Neuronal stem cell (in vitro differentiated cells): ENCODE measurements around the gene CALML3.
A peak's percentile ranks its signal among the peaks of the same experiment; 100 is the strongest.

Experiments
- DNase-seq: peaks from one replicate; pipeline ENCODE4 v3.0.0-alpha.2; 2013; ENCODE audit warnings: low spot score
- H2AFZ ChIP-seq: one replicate; pipeline ENCODE4 v1.6.1; 2013; ENCODE audit warnings: mild to moderate bottlenecking, low read length, inconsistent platforms
- H2AK5ac ChIP-seq: 2 replicates; pipeline ENCODE4 v1.6.1; 2013; ENCODE audit warnings: low read depth, mild to moderate bottlenecking, inconsistent platforms, low read length, moderate library complexity, mixed read lengths
- H2BK120ac ChIP-seq: 2 replicates; pipeline ENCODE4 v1.6.1; 2013; ENCODE audit warnings: low read depth, mild to moderate bottlenecking, inconsistent platforms, low read length, moderate library complexity, mixed read lengths
- H2BK12ac ChIP-seq: one replicate; pipeline ENCODE4 v1.6.1; 2013; ENCODE audit warnings: low read length, inconsistent platforms
- H2BK15ac ChIP-seq: 2 replicates; pipeline ENCODE4 v1.6.1; 2013; ENCODE audit warnings: mild to moderate bottlenecking, low read length, inconsistent platforms, mixed read lengths
- H2BK5ac ChIP-seq: one replicate; pipeline ENCODE4 v1.6.1; 2013; ENCODE audit warnings: inconsistent platforms, mild to moderate bottlenecking, low read length, moderate library complexity
- H3K14ac ChIP-seq: one replicate; pipeline ENCODE4 v1.6.1; 2013; ENCODE audit warnings: low read length, inconsistent platforms
- H3K18ac ChIP-seq: 2 replicates; pipeline ENCODE4 v1.6.1; 2013; ENCODE audit warnings: low read length, inconsistent platforms
- H3K23ac ChIP-seq: 2 replicates; pipeline ENCODE4 v1.6.1; 2013; ENCODE audit warnings: low read depth, mild to moderate bottlenecking, mixed read lengths, low read length, inconsistent platforms; ENCODE audit not compliant: poor library complexity
- H3K27ac ChIP-seq: replicated peaks from 3 replicates; pipeline ENCODE4 v1.5.1; 2013; ENCODE audit warnings: low read length, inconsistent platforms
- H3K27me3 ChIP-seq, 3 experiments: 2 replicates each; pipeline ENCODE4 v1.6.1; 2013; ENCODE audit warnings: low read length in 3 of 3, mild to moderate bottlenecking in 2 of 3, inconsistent platforms in 1 of 3, low read depth in 1 of 3, mixed read lengths in 1 of 3, moderate library complexity in 1 of 3; ENCODE audit not compliant: control insufficient read depth in 3 of 3, insufficient read depth in 3 of 3
- H3K36me3 ChIP-seq, 2 donors: replicated peaks in 1 of 2; 2 replicates each; pipeline ENCODE4 v1.6.1; 2013; ENCODE audit warnings: low read length in 2 of 2; ENCODE audit not compliant: control insufficient read depth in 2 of 2, insufficient read depth in 2 of 2
- H3K4ac ChIP-seq: 2 replicates; pipeline ENCODE4 v1.6.1; 2013; ENCODE audit warnings: inconsistent platforms, mild to moderate bottlenecking, low read length, moderate library complexity
- H3K4me1 ChIP-seq, 2 donors: 1 replicate in 1 of 2; 2 replicates in 1 of 2; pipeline ENCODE4 v1.6.1; 2013; ENCODE audit warnings: low read length in 2 of 2, low read depth in 1 of 2; ENCODE audit not compliant: control insufficient read depth in 2 of 2, insufficient read depth in 1 of 2
- H3K4me2 ChIP-seq: one replicate; pipeline ENCODE4 v1.6.1; 2013; ENCODE audit warnings: mild to moderate bottlenecking, low read length, inconsistent platforms; ENCODE audit not compliant: insufficient read depth, poor library complexity, severe bottlenecking
- H3K4me3 ChIP-seq, 2 donors: 2 replicates each; pipeline ENCODE4 v1.5.1; 2013; ENCODE audit warnings: low read length in 2 of 2, mild to moderate bottlenecking in 2 of 2, inconsistent platforms in 1 of 2, moderate library complexity in 1 of 2
- H3K79me1 ChIP-seq: one replicate; pipeline ENCODE4 v1.6.1; 2013; ENCODE audit warnings: low read depth, mild to moderate bottlenecking, inconsistent platforms, low read length, moderate library complexity
- H3K9ac ChIP-seq: one replicate; pipeline ENCODE4 v1.6.1; 2013; ENCODE audit warnings: mild to moderate bottlenecking, low read depth, low read length, inconsistent platforms; ENCODE audit not compliant: poor library complexity
- H3K9me3 ChIP-seq, 2 donors: replicated peaks in 1 of 2; 2 replicates each; pipeline versions ENCODE3 to v1.6.1; 2013; ENCODE audit warnings: low read length in 2 of 2, mild to moderate bottlenecking in 2 of 2, inconsistent platforms in 1 of 2, low read depth in 1 of 2, mixed read lengths in 1 of 2, moderate library complexity in 1 of 2; ENCODE audit not compliant: control insufficient read depth in 2 of 2, insufficient read depth in 1 of 2
- H4K8ac ChIP-seq: one replicate; pipeline ENCODE4 v1.6.1; 2013; ENCODE audit warnings: low read depth, mild to moderate bottlenecking, inconsistent platforms, low read length, moderate library complexity
- H4K91ac ChIP-seq: one replicate; pipeline ENCODE4 v1.6.1; 2013; ENCODE audit warnings: low read length, low read depth, mild to moderate bottlenecking, inconsistent platforms; ENCODE audit not compliant: poor library complexity
- WGBS, 2 donors: extraction: QIAGEN DNeasy Blood & Tissue Kit; methylation state at CpG; one replicate each; pipeline ENCODE4 v1.1.7; 2013; ENCODE audit warnings: missing lambda C conversion rate in 2 of 2, mixed read lengths in 1 of 2; ENCODE audit not compliant: insufficient read length in 2 of 2, insufficient replicate concordance in 1 of 2; ENCODE audit errors: extremely low coverage in 2 of 2; 5-methylcytosine and 5-hydroxymethylcytosine counted together

CALML3 gene

GRCh38 chr10:5504146-5505072, 20.4 kb upstream of the CALML3 start:
- H4K91ac ChIP-seq = no peak overlapping the region
- H4K8ac ChIP-seq = no peak overlapping the region
- H3K23ac ChIP-seq = no peak overlapping the region
- no CpG with 5 or more reads among the region's 18 CpGs for WGBS, 2 donors
- no peak overlapping the region for H2AFZ ChIP-seq
- no peak overlapping the region for H2AK5ac ChIP-seq
- no peak overlapping the region for H3K18ac ChIP-seq
- H3K14ac ChIP-seq = no peak overlapping the region
- no peak overlapping the region for H2BK5ac ChIP-seq
- no peak overlapping the region for H3K4ac ChIP-seq
- H3K27ac ChIP-seq = no peak overlapping the region
- H2BK120ac ChIP-seq = no peak overlapping the region
- no peaks in the 10 kb centered on the region for H3K4me1 ChIP-seq
- peak overlapping the region in 1 of 2 donors; percentile 38 for H3K4me3 ChIP-seq
- H3K36me3 ChIP-seq = no peaks in the 10 kb centered on the region
- peaks cover 0 to 2% of the 10 kb centered on the region in 2 donors for H3K9me3 ChIP-seq
- no peak overlapping the region for H3K9ac ChIP-seq
- no peak overlapping the region for H2BK15ac ChIP-seq
- H3K79me1 ChIP-seq = no peaks in the 10 kb centered on the region
- no peak overlapping the region for H2BK12ac ChIP-seq
- no peak for DNase-seq
- H3K27me3 ChIP-seq = peaks cover 0 to 43% (median 0%) of the 10 kb centered on the region in 3 experiments
- no peak overlapping the region for H3K4me2 ChIP-seq

GRCh38 chr10:5506246-5506645, 18.5 kb upstream of the CALML3 start:
- H3K23ac ChIP-seq = no peak overlapping the region
- H2AFZ ChIP-seq = no peak overlapping the region
- peak overlapping the region; percentile 2 for H2AK5ac ChIP-seq
- no peak overlapping the region for H3K9ac ChIP-seq
- H2BK120ac ChIP-seq = no peak overlapping the region
- H3K36me3 ChIP-seq = no peaks in the 10 kb centered on the region
- H3K14ac ChIP-seq = no peak overlapping the region
- peaks cover 0 to 28% (median 0%) of the 10 kb centered on the region in 3 experiments for H3K27me3 ChIP-seq
- H4K8ac ChIP-seq = no peak overlapping the region
- WGBS, 2 donors = no CpG with 5 or more reads among the region's 2 CpGs
- no peak overlapping the region for H3K27ac ChIP-seq
- H4K91ac ChIP-seq = no peak overlapping the region
- no peak overlapping the region for H2BK12ac ChIP-seq
- H3K9me3 ChIP-seq = peaks cover 0 to 2% of the 10 kb centered on the region in 2 donors
- H3K4me2 ChIP-seq = no peak overlapping the region
- H2BK5ac ChIP-seq = no peak overlapping the region
- H3K4ac ChIP-seq = no peak overlapping the region
- peak overlapping the region; percentile 42 for H3K18ac ChIP-seq
- H3K79me1 ChIP-seq = no peaks in the 10 kb centered on the region
- no peaks in the 10 kb centered on the region for H3K4me1 ChIP-seq
- DNase-seq = no peak
- H2BK15ac ChIP-seq = peak overlapping the region; percentile 41
- peak overlapping the region in 1 of 2 donors; percentile 4 for H3K4me3 ChIP-seq

GRCh38 chr10:5506751-5507648, 17.8 kb upstream of the CALML3 start:
- Histone ChIP-seq H2BK12ac (no peak overlapping the region), H3K4me2 (no peak overlapping the region), H3K9me3 (peaks cover 0 to 2% of the 10 kb centered on the region in 2 donors), H3K23ac (no peak overlapping the region), H3K14ac (peak overlapping the region; percentile 78), H4K91ac (no peak overlapping the region), H3K27me3 (peaks cover 0 to 24% (median 0%) of the 10 kb centered on the region in 3 experiments), H2BK120ac (no peak overlapping the region), H2BK5ac (no peak overlapping the region), H3K27ac (no peak overlapping the region), H3K36me3 (no peaks in the 10 kb centered on the region), H2BK15ac (peak overlapping the region; percentile 41), H2AFZ (no peak overlapping the region), H3K4me3 (peak overlapping the region in 1 of 2 donors; percentile 4), H2AK5ac (peak overlapping the region; percentile 2), H3K4ac (no peak overlapping the region), H4K8ac (no peak overlapping the region), H3K79me1 (no peaks in the 10 kb centered on the region), H3K9ac (no peak overlapping the region), H3K4me1 (no peaks in the 10 kb centered on the region), H3K18ac (peak overlapping the region; percentile 70)
- no CpG with 5 or more reads among the region's 19 CpGs for WGBS, 2 donors
- no peak for DNase-seq
